Keratinocyte (primary cell): ENCODE data around the gene TFDP1. TPM values are rescaled to one million over a fixed set of nuclear protein-coding genes. Genes with fewer than 3 reads are reported as not detected.
"Not testable (repeated sequence)": the region's sequence is repeated elsewhere in the genome, so short reads cannot be mapped to it uniquely, and the experiment has no call there.

Experiments used
- DNase-seq: peaks from one replicate; pipeline ENCODE4 v3.0.0-alpha.2; 2011; ENCODE audit warnings: low read depth, missing footprints, low spot score
- FAIRE-seq: peaks from 2 replicates; lab custom pipeline; 2011; peaks lifted over from hg19 to GRCh38; lab: Jason Lieb, UNC
- H2AFZ ChIP-seq: 2 replicates; pipeline ENCODE4 v1.6.0; 2012; ENCODE audit warnings: low read length, control low read depth, inconsistent platforms; ENCODE audit not compliant: control insufficient read depth
- H3K27ac ChIP-seq: 2 replicates; pipeline ENCODE4 v1.5.1; 2011; ENCODE audit warnings: low read length; ENCODE audit not compliant: control insufficient read depth, insufficient read depth
- H3K27me3 ChIP-seq: 3 replicates; pipeline ENCODE4 v1.6.0; 2011; ENCODE audit warnings: low read length; ENCODE audit not compliant: control insufficient read depth, insufficient read depth; ENCODE audit errors: extremely low read depth
- H3K36me3 ChIP-seq, 2 experiments: 2 replicates in 1 of 2; 3 replicates in 1 of 2; pipeline ENCODE4 v1.5.1; 2011; ENCODE audit warnings: low read length in 2 of 2, mild to moderate bottlenecking in 1 of 2; ENCODE audit not compliant: control insufficient read depth in 2 of 2, insufficient read depth in 2 of 2; ENCODE audit errors: extremely low read depth in 1 of 2
- H3K4me1 ChIP-seq: 3 replicates; pipeline ENCODE4 v1.5.1; 2011; ENCODE audit warnings: low read length; ENCODE audit not compliant: control insufficient read depth, insufficient read depth; ENCODE audit errors: extremely low read depth
- H3K4me2 ChIP-seq: 3 replicates; pipeline ENCODE4 v1.6.0; 2011; ENCODE audit warnings: low read depth, low read length; ENCODE audit not compliant: control insufficient read depth, insufficient read depth; ENCODE audit errors: extremely low read depth
- H3K4me3 ChIP-seq, 3 experiments: fragments of 200-600 bp in 1 of 3; sonication (generic) in 1 of 3; 2 replicates in 2 of 3; 3 replicates in 1 of 3; pipeline ENCODE4 v1.5.1; 2011 to 2016; ENCODE audit warnings: low read length in 3 of 3, mild to moderate bottlenecking in 3 of 3, control low read depth in 2 of 3, inconsistent platforms in 1 of 3, low read depth in 1 of 3, mixed read lengths in 1 of 3, mixed run types in 1 of 3, moderate library complexity in 1 of 3; ENCODE audit not compliant: control insufficient read depth in 2 of 3, insufficient read depth in 2 of 3; ENCODE audit errors: extremely low read depth in 1 of 3
- H3K79me2 ChIP-seq: 2 replicates; pipeline ENCODE4 v1.6.0; 2012; ENCODE audit warnings: low read length; ENCODE audit not compliant: control insufficient read depth, insufficient read depth
- H3K9ac ChIP-seq: 3 replicates; pipeline ENCODE4 v1.6.0; 2011; ENCODE audit warnings: low read length; ENCODE audit not compliant: control insufficient read depth, insufficient read depth; ENCODE audit errors: extremely low read depth
- H3K9me1 ChIP-seq: 3 replicates; pipeline ENCODE4 v1.6.0; 2011; ENCODE audit warnings: low read length; ENCODE audit not compliant: control insufficient read depth, insufficient read depth; ENCODE audit errors: extremely low read depth
- H3K9me3 ChIP-seq: 2 replicates; pipeline ENCODE4 v1.5.1; 2012; ENCODE audit warnings: low read depth, low read length; ENCODE audit not compliant: control insufficient read depth
- H4K20me1 ChIP-seq: 3 replicates; pipeline ENCODE4 v1.6.0; 2011; ENCODE audit warnings: low read length; ENCODE audit not compliant: control insufficient read depth, insufficient read depth; ENCODE audit errors: extremely low read depth
- dilution Hi-C: fragments of 300-500 bp; cut with MboI; formaldehyde crosslinking; loops from one replicate; pipeline ENCODE4 v1.7.0; 2020; ENCODE audit warnings: low sequenced_read_pairs; ENCODE audit not compliant: extremely low pct_ligation_motif_present
- polyA plus RNA-seq, 5 experiments: library from polyadenylated mRNA; depleted of rRNA in 3 of 5; stranded (reverse) in 3 of 5; stranded (forward) in 1 of 5; unstranded in 1 of 5; fragments of >200 nt; gene quantifications; 1 replicate in 1 of 5; 2 replicates in 3 of 5; 3 replicates in 1 of 5; pipeline versions ENCODE4 v1.2.1 to v1.2.3, GENCODE V29; 2011 to 2012; ENCODE audit warnings: missing spikeins in 2 of 5, low read depth in 1 of 5, low replicate concordance in 1 of 5
- TF ChIP-seq, protein P1 (sequence below), 3 experiments: IDR thresholded peaks in 1 of 3; conservative IDR thresholded peaks in 1 of 3; optimal IDR thresholded peaks in 1 of 3; 2 replicates in 2 of 3; 3 replicates in 1 of 3; pipeline versions ENCODE3 to v1.5.1; 2011; ENCODE audit warnings: low read length in 3 of 3, mild to moderate bottlenecking in 3 of 3, moderate library complexity in 2 of 3, control low read depth in 1 of 3, inconsistent platforms in 1 of 3; ENCODE audit not compliant: insufficient read depth in 2 of 3; ENCODE audit errors: extremely low read depth in 1 of 3

The TFDP1 gene
- polyA plus RNA-seq, 1 donor (not counting 4 experiments of a cell fraction or from before 2014, with no cell fraction given) = 105 TPM

DNA sequence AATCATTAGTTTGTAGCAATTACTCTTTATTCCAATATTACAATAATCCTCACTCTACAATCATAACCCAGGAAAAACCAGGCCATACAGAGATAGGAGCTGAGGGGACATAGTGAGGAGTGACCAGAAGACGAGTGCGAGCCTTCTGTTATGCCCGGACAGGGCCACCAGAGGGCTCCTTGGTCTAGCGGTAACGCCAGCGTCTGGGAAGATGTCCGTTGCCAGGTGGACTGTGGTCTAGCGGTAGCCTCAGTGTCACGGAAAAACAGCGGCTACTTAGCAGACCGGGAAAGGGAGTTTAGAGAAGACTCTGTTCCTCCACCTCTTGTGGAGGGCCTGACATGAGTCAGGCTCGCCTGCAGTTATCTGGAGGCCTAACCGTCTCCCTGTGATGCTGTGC lies 36.9 kb downstream of the TFDP1 start:
- H2AFZ ChIP-seq, H3K9me1 ChIP-seq, FAIRE-seq, H3K9me3 ChIP-seq, dilution Hi-C loops, H3K4me3 ChIP-seq, H3K4me1 ChIP-seq, H3K9ac ChIP-seq, DNase-seq, H4K20me1 ChIP-seq, H3K27me3 ChIP-seq, H3K4me2 ChIP-seq, H3K27ac ChIP-seq: not testable (repeated sequence)
- Histone ChIP-seq H3K79me2 (peaks cover 74% of the 10 kb centered on the region), H3K36me3 (peaks cover 20 to 26% of the 10 kb centered on the region in 2 experiments)
- TF ChIP-seq, protein P1, sequence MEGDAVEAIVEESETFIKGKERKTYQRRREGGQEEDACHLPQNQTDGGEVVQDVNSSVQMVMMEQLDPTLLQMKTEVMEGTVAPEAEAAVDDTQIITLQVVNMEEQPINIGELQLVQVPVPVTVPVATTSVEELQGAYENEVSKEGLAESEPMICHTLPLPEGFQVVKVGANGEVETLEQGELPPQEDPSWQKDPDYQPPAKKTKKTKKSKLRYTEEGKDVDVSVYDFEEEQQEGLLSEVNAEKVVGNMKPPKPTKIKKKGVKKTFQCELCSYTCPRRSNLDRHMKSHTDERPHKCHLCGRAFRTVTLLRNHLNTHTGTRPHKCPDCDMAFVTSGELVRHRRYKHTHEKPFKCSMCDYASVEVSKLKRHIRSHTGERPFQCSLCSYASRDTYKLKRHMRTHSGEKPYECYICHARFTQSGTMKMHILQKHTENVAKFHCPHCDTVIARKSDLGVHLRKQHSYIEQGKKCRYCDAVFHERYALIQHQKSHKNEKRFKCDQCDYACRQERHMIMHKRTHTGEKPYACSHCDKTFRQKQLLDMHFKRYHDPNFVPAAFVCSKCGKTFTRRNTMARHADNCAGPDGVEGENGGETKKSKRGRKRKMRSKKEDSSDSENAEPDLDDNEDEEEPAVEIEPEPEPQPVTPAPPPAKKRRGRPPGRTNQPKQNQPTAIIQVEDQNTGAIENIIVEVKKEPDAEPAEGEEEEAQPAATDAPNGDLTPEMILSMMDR (optimal IDR thresholded peaks at IDR 0.05 in 1 of 3, IDR thresholded peaks at IDR 0.05 in 1 of 3, conservative IDR thresholded peaks at IDR 0.05 in 1 of 3; ENCODE audit: extremely low read depth in 1 of 3, insufficient read depth in 2 of 3, low read length in 3 of 3) = peak in 2 of 3 experiments; percentile 15 to 27

DNA sequence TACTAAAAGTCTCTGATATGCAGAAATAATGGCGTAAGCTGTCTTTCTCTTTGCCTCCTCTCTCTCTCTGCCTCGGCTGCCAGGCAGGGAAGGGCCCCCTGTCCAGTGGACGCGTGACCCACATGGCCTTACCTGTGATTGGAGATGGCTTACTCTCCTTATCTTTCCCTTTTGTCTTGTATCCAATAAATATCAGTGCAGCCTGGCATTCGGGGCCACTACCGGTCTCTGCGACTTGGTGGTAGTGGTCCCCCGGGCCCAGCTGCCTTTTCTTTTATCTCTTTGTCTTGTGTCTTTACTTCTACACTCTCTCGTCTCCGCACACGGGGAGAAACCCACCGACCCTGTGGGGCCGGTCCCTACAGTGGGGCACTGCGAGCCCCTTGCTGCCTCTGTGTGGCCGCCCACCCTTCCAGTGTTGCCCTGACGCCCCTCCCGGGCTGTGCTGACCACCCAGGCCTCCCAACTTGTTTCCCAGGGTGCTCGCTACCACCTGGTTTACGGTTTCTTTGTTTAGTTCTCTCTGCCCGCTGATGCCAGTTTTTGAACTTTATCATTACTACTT lies 37.5 kb downstream of the TFDP1 start:
- Histone ChIP-seq H3K79me2 (peaks cover 74% of the 10 kb centered on the region), H3K36me3 (peaks cover 23 to 26% of the 10 kb centered on the region in 2 experiments)
- H3K9me1 ChIP-seq, H3K27ac ChIP-seq, DNase-seq, dilution Hi-C loops, H3K4me1 ChIP-seq, H4K20me1 ChIP-seq, H3K4me3 ChIP-seq, H3K9ac ChIP-seq, H3K27me3 ChIP-seq, H2AFZ ChIP-seq, H3K4me2 ChIP-seq, H3K9me3 ChIP-seq, FAIRE-seq: not testable (repeated sequence)
